DOHH2 (cell line): Measurements from ENCODE around the gene IRAK2.

Experiments
- CTCF ChIP-seq: fragments of 200-600 bp; sonication (generic); IDR thresholded peaks from one replicate; pipeline ENCODE4 v1.5.1; 2014; ENCODE audit warnings: antibody characterized with exemption, mild to moderate bottlenecking, low read depth, low read length; ENCODE audit not compliant: poor library complexity, severe bottlenecking
- EZH2phosphoT487 ChIP-seq: fragments of 200-600 bp; sonication (generic); IDR thresholded peaks from 2 replicates; pipeline ENCODE4 v1.6.1; 2017; ENCODE audit warnings: borderline replicate concordance, mild to moderate bottlenecking, antibody characterized with exemption, low read length, moderate library complexity, mixed read lengths

DNA sequence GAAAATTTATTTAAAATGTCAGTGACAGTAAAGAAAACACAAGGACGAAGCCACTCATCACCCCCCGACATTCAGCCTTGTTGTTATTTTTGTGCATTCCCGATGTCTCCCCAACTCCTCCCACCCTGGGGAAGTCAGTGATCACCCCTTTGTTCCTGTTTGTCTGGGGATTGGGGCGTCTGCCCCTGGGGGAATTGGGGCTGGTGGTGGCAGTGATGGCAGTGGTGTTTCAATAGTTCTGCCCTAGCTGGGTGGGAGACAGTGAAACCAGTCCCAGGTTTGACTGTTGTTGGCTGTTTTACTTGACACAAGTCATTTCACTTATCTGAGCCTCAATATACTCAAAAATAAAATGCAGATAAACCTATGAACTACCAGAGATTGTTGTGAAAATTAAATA is 33.5 kb downstream of the IRAK2 start:
- no peak for TF ChIP-seq CTCF
- no peak for TF ChIP-seq EZH2phosphoT487
